Mammary epithelial cell (primary cell): Measurements from ENCODE around the gene WIPF1.

Experiments used
- CTCF ChIP-seq, 2 donors: IDR thresholded peaks in 1 of 2; conservative IDR thresholded peaks in 1 of 2; 2 replicates each; pipeline ENCODE4 v1.5.1; 2011 to 2012; ENCODE audit warnings: inconsistent platforms in 2 of 2, low read length in 2 of 2, mild to moderate bottlenecking in 2 of 2, control low read depth in 1 of 2, low read depth in 1 of 2; ENCODE audit not compliant: insufficient read depth in 1 of 2; ENCODE audit errors: extremely low read depth in 1 of 2
- EZH2 ChIP-seq: IDR thresholded peaks from 2 replicates; pipeline ENCODE4 v1.6.1; 2012; ENCODE audit warnings: low read length, inconsistent platforms, borderline replicate concordance

- TF ChIP-seq CTCF (conservative IDR thresholded peaks at IDR 0.05 in 1 of 2, IDR thresholded peaks at IDR 0.05 in 1 of 2; ENCODE audit: extremely low read depth in 1 of 2, insufficient read depth in 1 of 2, low read depth in 1 of 2, low read length in 2 of 2): no peak
- TF ChIP-seq EZH2: no peak
Measured at GRCh38 chr2:174529916-174530315, 67.7 kb downstream of the WIPF1 start.
